Omental fat pad (tissue), 4 donors: ENCODE measurements around the gene C10orf90. TPM values are rescaled to one million over a fixed set of nuclear protein-coding genes. Genes with fewer than 3 reads are reported as not detected.

ENCODE experiments used
- ATAC-seq: fragments of 150-250 bp; one replicate; pipeline ENCODE4 v1.9.1; 2016; ENCODE audit warnings: mild to moderate bottlenecking, moderate library complexity; ENCODE audit not compliant: low FRiP score
- DNase-seq: peaks from one replicate; pipeline ENCODE4 v3.0.0-alpha.2; 2019; ENCODE audit warnings: low spot score
- total RNA-seq, 4 donors: library from RNA; depleted of rRNA; stranded (reverse); fragments of >200 nt; gene quantifications; one replicate each; pipeline ENCODE4 v1.1.0, GENCODE V29; 2016
- TF ChIP-seq, protein P1 (sequence below), 3 donors: fragments of 450-650 bp; IDR thresholded peaks; one replicate each; pipeline ENCODE4 v1.5.1; 2016 to 2017; ENCODE audit warnings: antibody characterized with exemption in 3 of 3, mild to moderate bottlenecking in 3 of 3, moderate library complexity in 2 of 3

C10orf90 gene
- total RNA-seq, 4 donors from 2014 or later, result 0.72 to 0.75 TPM; not detected in 2

DNA sequence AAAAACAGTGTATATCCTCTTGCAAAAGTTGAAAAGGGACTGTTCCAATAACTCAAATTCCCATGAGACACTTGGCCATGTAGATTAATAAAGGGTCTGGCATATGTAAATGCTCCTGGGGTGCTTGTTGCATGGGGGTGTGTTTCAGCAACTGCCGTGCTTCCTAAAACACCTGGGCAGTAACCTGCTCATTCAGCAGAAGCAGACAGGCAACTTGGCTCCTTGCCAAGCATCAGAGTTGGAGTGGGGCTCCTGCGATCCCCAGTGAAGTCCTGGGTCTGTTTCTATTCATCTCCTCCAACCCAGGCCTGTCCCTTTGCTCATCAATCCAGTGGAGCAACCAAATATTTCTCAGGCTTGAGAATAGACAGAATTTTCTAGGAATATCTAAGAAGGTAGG is 240.0 kb downstream of the C10orf90 start:
- no peak for DNase-seq
- no peak for ATAC-seq
- TF ChIP-seq, protein P1, sequence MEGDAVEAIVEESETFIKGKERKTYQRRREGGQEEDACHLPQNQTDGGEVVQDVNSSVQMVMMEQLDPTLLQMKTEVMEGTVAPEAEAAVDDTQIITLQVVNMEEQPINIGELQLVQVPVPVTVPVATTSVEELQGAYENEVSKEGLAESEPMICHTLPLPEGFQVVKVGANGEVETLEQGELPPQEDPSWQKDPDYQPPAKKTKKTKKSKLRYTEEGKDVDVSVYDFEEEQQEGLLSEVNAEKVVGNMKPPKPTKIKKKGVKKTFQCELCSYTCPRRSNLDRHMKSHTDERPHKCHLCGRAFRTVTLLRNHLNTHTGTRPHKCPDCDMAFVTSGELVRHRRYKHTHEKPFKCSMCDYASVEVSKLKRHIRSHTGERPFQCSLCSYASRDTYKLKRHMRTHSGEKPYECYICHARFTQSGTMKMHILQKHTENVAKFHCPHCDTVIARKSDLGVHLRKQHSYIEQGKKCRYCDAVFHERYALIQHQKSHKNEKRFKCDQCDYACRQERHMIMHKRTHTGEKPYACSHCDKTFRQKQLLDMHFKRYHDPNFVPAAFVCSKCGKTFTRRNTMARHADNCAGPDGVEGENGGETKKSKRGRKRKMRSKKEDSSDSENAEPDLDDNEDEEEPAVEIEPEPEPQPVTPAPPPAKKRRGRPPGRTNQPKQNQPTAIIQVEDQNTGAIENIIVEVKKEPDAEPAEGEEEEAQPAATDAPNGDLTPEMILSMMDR (IDR thresholded peaks at IDR 0.05), result no peak

DNA sequence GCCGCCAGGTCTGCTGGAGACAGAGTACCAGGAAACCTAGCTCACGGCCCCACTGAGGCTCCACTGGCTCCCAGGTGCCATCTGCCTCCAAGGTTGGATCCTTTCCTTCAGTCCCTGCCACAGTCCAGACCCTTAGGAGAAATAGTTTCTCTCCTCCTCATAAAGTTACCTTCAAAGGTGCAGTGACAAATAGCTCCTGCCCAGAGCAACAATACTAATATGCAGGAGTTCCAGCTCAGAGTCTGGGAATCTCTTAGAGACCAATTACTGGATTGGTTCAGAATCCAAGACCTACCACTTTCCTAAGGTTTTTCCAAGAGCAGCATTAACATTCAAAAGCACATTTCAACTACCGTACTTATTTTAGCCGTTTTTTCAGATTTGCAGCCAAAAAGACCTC is 241.2 kb downstream of the C10orf90 start:
- DNase-seq (no peak), ATAC-seq (no peak)
- TF ChIP-seq, protein P1 (IDR thresholded peaks at IDR 0.05), result no peak

DNA sequence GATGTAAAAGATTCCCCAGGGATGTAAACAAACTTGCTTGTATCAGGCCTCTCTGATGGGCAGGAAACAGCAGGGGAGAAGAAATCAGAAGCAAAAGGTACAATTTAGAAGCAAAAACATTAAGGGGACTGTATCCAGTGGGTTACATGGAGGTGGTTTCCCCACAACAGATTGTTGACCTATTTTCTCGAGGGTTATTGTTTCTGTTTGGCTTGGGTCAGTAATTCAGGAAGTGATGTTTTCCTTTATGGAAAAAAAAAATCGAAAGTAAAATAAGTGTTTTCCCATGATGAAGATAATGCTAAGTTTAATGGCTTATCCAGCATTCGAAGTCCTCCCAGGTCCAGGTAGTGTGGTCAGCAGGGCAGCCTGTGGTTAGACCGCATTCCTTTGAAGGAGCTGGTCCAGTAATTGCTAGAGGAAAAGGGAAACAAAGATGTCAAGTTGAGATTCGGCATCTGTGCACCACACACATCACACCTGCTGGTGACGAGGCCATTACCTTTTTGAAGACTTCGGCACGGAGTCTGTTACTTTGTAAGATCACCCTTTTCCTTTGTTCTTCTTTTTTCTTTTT is 244.9 kb downstream of the C10orf90 start:
- TF ChIP-seq, protein P1 (IDR thresholded peaks at IDR 0.05), result no peak
- ATAC-seq (no peak), DNase-seq (no peak)

DNA sequence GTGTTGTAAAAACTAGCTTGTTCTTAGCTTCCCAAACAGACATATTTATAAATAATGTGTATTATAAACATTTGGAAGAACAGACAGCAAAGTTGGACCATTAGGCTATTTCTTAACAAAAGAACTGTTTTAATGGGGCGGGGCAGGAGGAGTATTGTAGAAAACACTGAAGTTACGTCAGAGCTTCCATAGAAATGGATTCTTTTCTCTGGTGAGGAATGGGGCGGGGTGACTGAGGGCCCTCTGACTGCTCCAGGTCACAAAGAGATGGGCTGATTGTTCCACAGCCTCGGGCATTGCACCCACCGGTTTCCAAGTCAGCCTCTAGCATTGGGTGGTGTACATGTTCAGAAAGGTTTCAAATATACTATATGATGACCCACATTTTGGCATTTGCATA is 245.5 kb downstream of the C10orf90 start:
- no peak for ATAC-seq
- TF ChIP-seq, protein P1 (IDR thresholded peaks at IDR 0.05), result no peak

DNA sequence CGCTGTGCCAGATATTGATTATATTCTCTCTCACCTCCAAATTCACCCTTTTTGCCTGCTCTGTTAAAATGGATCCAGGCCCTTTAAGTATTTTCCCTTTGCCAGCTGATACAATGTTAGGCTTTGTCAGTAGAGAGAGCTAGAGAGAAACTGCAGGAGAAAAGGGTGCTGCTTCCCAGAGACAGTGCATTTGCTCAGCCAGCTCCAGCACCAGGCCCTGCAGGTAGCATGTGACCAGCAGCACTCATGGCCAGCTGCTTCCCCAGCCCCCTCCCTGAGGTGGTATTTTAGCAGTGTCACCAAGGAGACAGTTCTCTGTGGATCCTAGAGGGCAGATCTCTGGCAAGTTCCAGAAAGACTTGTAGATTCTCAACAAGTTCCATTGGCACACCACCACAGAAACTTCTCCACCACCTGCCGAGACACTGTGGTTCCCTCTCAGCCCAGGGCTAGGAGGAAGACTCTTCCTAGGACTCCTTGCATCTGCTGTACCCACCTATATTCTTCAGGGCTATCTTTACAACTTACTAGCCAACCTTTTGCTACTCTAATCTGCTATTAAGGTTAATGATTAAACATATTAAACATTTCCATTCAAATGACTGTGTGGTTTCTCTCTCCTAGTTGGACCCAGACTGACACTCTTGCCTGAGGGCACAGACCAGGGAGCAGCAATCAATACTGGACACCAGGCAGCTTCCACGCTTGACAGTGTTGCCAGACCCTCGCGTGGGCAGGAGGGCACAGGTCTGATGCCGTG is 246.6 kb downstream of the C10orf90 start:
- no peak for ATAC-seq
- TF ChIP-seq, protein P1 (IDR thresholded peaks at IDR 0.05), result no peak
- no peak for DNase-seq

More for the DNA sequence above, 245.5 kb downstream of the C10orf90 start:
- no peak for DNase-seq

DNA sequence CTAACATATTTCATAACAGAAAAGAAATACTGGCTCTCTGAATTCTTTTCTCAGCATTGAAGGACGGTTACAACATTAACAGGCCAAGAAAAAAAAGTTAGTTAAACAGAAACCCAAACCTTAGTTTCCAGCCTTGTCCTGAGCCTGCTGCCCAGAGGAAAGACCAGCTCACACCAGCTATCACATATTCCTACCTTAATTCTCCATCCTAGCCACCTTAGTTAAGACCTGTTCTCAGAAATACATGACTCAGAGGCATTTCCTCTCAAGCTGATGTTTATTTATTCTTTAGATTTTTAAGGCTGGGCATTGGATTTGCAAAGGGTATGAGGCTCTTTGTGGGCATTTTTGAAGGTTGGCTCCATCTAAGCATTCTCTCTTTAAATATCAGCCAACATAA is 247.9 kb downstream of the C10orf90 start:
- ATAC-seq (no peak), DNase-seq (no peak)
- TF ChIP-seq, protein P1 (IDR thresholded peaks at IDR 0.05), result no peak

DNA sequence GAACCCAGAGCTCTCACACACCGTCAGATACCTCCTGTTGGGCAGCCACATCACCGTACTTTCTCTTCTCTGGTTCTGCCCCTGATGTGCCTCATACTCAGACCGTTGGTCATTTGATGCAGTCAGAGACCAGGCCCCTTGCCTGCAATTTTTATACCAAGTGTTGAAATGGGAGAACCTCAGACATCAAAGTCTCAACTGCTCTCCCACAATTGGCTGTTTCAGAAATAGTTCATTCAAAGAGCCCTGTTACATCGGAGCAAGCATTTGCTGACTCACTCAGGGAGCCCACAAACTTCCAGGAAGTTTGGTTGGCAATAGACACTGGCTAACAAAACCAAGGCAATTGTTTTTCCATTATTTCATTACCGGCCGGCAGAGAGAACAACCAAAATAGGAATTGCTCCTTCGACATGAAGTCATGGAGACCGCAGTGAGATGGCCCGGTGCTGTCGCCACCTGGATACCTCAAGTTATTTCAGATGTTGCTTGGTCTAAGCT is 248.7 kb downstream of the C10orf90 start:
- ATAC-seq, result peak; percentile 57
- DNase-seq, result no peak
- TF ChIP-seq, protein P1 (IDR thresholded peaks at IDR 0.05), result no peak
